Measurements from ENCODE around the gene RPS6KA5.
A peak's percentile ranks its signal among the peaks of the same experiment; 100 is the strongest.
"Not testable (repeated sequence)": the region's sequence is repeated elsewhere in the genome, so short reads cannot be mapped to it uniquely, and the experiment has no call there.

Gene RPS6KA5

GRCh38 chr14:91031666-91032065 is 28.8 kb downstream of the RPS6KA5 start:
- DNase-seq (ENCODE audit: low read depth in 1 of 2, low spot score in 1 of 2): no peak
- TF ChIP-seq GABPA (IDR thresholded peaks at IDR 0.05; ENCODE audit: low read depth) (no peak), REST (IDR thresholded peaks at IDR 0.05; ENCODE audit: insufficient replicate concordance, low read depth) (no peak)
- Histone ChIP-seq H3K27ac (replicated peaks) (peak overlapping the region; percentile 70), H3K27me3 (ENCODE audit: insufficient read depth, poor library complexity, severe bottlenecking) (no peaks in the 10 kb centered on the region), H3K4me3 (replicated peaks; ENCODE audit: insufficient read depth, low read length) (no peak overlapping the region)

- Histone ChIP-seq H3K27ac (replicated peaks) (peak overlapping the region; percentile 32), H3K27me3 (ENCODE audit: insufficient read depth, poor library complexity, severe bottlenecking) (no peaks in the 10 kb centered on the region), H3K4me3 (replicated peaks; ENCODE audit: insufficient read depth, low read length) (no peak overlapping the region)
- TF ChIP-seq GABPA (IDR thresholded peaks at IDR 0.05; ENCODE audit: low read depth) (no peak), REST (IDR thresholded peaks at IDR 0.05; ENCODE audit: insufficient replicate concordance, low read depth) (no peak), POLR2AphosphoS5 (IDR thresholded peaks at IDR 0.05; ENCODE audit: low read depth) (no peak), SPI1 (IDR thresholded peaks at IDR 0.05; ENCODE audit: borderline replicate concordance, low read depth) (no peak), CTCF (IDR thresholded peaks at IDR 0.05; ENCODE audit: insufficient read depth, low read length) (no peak)
- no peak for DNase-seq (ENCODE audit: low read depth in 1 of 2, low spot score in 1 of 2)
Observed at GRCh38 chr14:91029456-91030217, 30.8 kb downstream of the RPS6KA5 start.

GRCh38 chr14:91027561-91027960 is 32.9 kb downstream of the RPS6KA5 start:
- no peak for TF ChIP-seq SPI1 (IDR thresholded peaks at IDR 0.05; ENCODE audit: borderline replicate concordance, low read depth)
- TF ChIP-seq POLR2AphosphoS5 (IDR thresholded peaks at IDR 0.05; ENCODE audit: low read depth): no peak
- TF ChIP-seq REST (IDR thresholded peaks at IDR 0.05; ENCODE audit: insufficient replicate concordance, low read depth): no peak
- no peak for TF ChIP-seq GABPA (IDR thresholded peaks at IDR 0.05; ENCODE audit: low read depth)
- no peak for TF ChIP-seq CTCF (IDR thresholded peaks at IDR 0.05; ENCODE audit: insufficient read depth, low read length)
- DNase-seq (ENCODE audit: low read depth in 1 of 2, low spot score in 1 of 2): no peak
- Histone ChIP-seq H3K27ac (replicated peaks) (no peak overlapping the region), H3K27me3 (ENCODE audit: insufficient read depth, poor library complexity, severe bottlenecking) (no peaks in the 10 kb centered on the region), H3K4me3 (replicated peaks; ENCODE audit: insufficient read depth, low read length) (no peak overlapping the region)

GRCh38 chr14:91022622-91023028 is 37.8 kb downstream of the RPS6KA5 start:
- DNase-seq (ENCODE audit: low read depth in 1 of 2, low spot score in 1 of 2); H3K27me3 ChIP-seq (ENCODE audit: insufficient read depth, poor library complexity, severe bottlenecking): not testable (repeated sequence)
- Histone ChIP-seq H3K4me3 (replicated peaks; ENCODE audit: insufficient read depth, low read length) (peak overlapping the region; percentile 38), H3K27ac (replicated peaks) (peak overlapping the region; percentile 52)

Data from HL-60 (cell line).